Measurements from ENCODE around the gene ETV3. TPM values are rescaled to one million over a fixed set of nuclear protein-coding genes. Genes with fewer than 3 reads are reported as not detected.
"Not testable (repeated sequence)": the region's sequence is repeated elsewhere in the genome, so short reads cannot be mapped to it uniquely, and the experiment has no call there.

Gene ETV3
- total and polyA plus RNA-seq, 2 of the 13 experiments (the other 11 are each of a cell fraction or from before 2014, with no cell fraction given), result 4.2 to 5.8 TPM

GRCh38 chr1:157099633-157100009, 38.6 kb downstream of the ETV3 start, which contains the start of gene ETV3L:
Gene ETV3L (minus strand): TSS chr1:157099808. CDS start chr1:157099523, 285 bp downstream.
- Histone ChIP-seq H2AFZ (ENCODE audit: low read length) (no peak within 1 kb of the TSS), H3K36me3 (replicated peaks in 1 of 2; ENCODE audit: control insufficient read depth in 1 of 2, insufficient read depth in 2 of 2, low read length in 2 of 2) (no peaks in the 10 kb centered on the region), H4K20me1 (ENCODE audit: insufficient read depth, low read length) (no peaks in the 10 kb centered on the region), H3K79me2 (ENCODE audit: insufficient read depth, low read length) (no peaks in the 10 kb centered on the region), H3K27ac (ENCODE audit: extremely low read length, insufficient read depth, low read length) (no peak within 1 kb of the TSS), H3K27me3 (ENCODE audit: control insufficient read depth in 1 of 2, insufficient read depth in 2 of 2, low read length in 2 of 2) (peaks cover 0 to 3% of the 10 kb centered on the region in 2 experiments; a peak in 2 of 5 replicates), H3K9me3 (ENCODE audit: low read length) (no peaks in the 10 kb centered on the region), H3K9ac (ENCODE audit: insufficient read depth, low read depth, low read length) (no peak within 1 kb of the TSS), H3K4me1 (ENCODE audit: insufficient read depth, low read length) (no peaks in the 10 kb centered on the region), H3K4me2 (ENCODE audit: low read depth, low read length) (no peak within 1 kb of the TSS), H3K4me3 (replicated peaks in 1 of 3; ENCODE audit: insufficient read depth in 1 of 3, low read depth in 2 of 3, low read length in 3 of 3) (no peak within 1 kb of the TSS)
- no peak for DNase-seq (ENCODE audit: low spot score)
- intact Hi-C loops (cut with micrococcal nuclease; ENCODE audit: unreplicated experiment) (loop anchor here (10.0 kb wide), 1 partner anchor 895 kb away; no protein-coding TSS in a partner anchor), in situ Hi-C loops (cut with HindIII; ENCODE audit: extremely low pct_ligation_motif_present, low pct_unique_long_range_greater_than_20kb) (no loop called here)
- ChIA-PET POLR2A (no interaction called here), CTCF (ENCODE audit: low intra/inter-chr PET ratio, low total read pairs) (no interaction called here)
- TF ChIP-seq GRHL1 (CRISPR knock-in tag; conservative IDR thresholded peaks at IDR 0.05), result no peak
- TF ChIP-seq ZNF138 (CRISPR knock-in tag; IDR thresholded peaks at IDR 0.05; ENCODE audit: low read depth), result no peak
- no peak for TF ChIP-seq ZSCAN21 (CRISPR knock-in tag; IDR thresholded peaks at IDR 0.05; ENCODE audit: borderline replicate concordance)
- no peak for TF ChIP-seq HHEX (CRISPR knock-in tag; IDR thresholded peaks at IDR 0.05)
- no peak for TF ChIP-seq ZFP1 (CRISPR knock-in tag; IDR thresholded peaks at IDR 0.05)
- TF ChIP-seq ZNF616 (CRISPR knock-in tag; IDR thresholded peaks at IDR 0.05; ENCODE audit: low read depth), result no peak
- no peak for TF ChIP-seq ZNF101 (CRISPR knock-in tag; IDR thresholded peaks at IDR 0.05; ENCODE audit: borderline replicate concordance, low read depth)
- no peak for TF ChIP-seq THRA (CRISPR knock-in tag; IDR thresholded peaks at IDR 0.05; ENCODE audit: borderline replicate concordance)
- TF ChIP-seq FLYWCH1 (CRISPR knock-in tag; IDR thresholded peaks at IDR 0.05), result no peak
- no peak for TF ChIP-seq MIXL1 (CRISPR knock-in tag; IDR thresholded peaks at IDR 0.05)
- TF ChIP-seq REXO4 (CRISPR knock-in tag; IDR thresholded peaks at IDR 0.05; ENCODE audit: borderline replicate concordance), result no peak
- TF ChIP-seq BATF2 (CRISPR knock-in tag; IDR thresholded peaks at IDR 0.05), result no peak
- no peak for FAIRE-seq
- no peak for ATAC-seq
- BruUV-seq (replicated peaks), result no TSS peak
- WGBS (ENCODE audit: low lambda C conversion rate), result 10% methylated on average over 2 of the region's 3 CpGs

GRCh38 chr1:157098987-157099632, 39.1 kb downstream of the ETV3 start:
- H3K4me3 ChIP-seq (replicated peaks in 1 of 3; ENCODE audit: insufficient read depth in 1 of 3, low read depth in 2 of 3, low read length in 3 of 3); POLR2A ChIA-PET; H2AFZ ChIP-seq (ENCODE audit: low read length); ATAC-seq; H3K27ac ChIP-seq (ENCODE audit: extremely low read length, insufficient read depth, low read length); DNase-seq (ENCODE audit: low spot score); H3K27me3 ChIP-seq (ENCODE audit: control insufficient read depth in 1 of 2, insufficient read depth in 2 of 2, low read length in 2 of 2); H3K9me3 ChIP-seq (ENCODE audit: low read length); CTCF ChIA-PET (ENCODE audit: low intra/inter-chr PET ratio, low total read pairs); H3K4me2 ChIP-seq (ENCODE audit: low read depth, low read length); H3K9ac ChIP-seq (ENCODE audit: insufficient read depth, low read depth, low read length); H4K20me1 ChIP-seq (ENCODE audit: insufficient read depth, low read length); BruUV-seq (replicated peaks); H3K79me2 ChIP-seq (ENCODE audit: insufficient read depth, low read length); in situ Hi-C loops (cut with HindIII; ENCODE audit: extremely low pct_ligation_motif_present, low pct_unique_long_range_greater_than_20kb); FAIRE-seq; H3K36me3 ChIP-seq (replicated peaks in 1 of 2; ENCODE audit: control insufficient read depth in 1 of 2, insufficient read depth in 2 of 2, low read length in 2 of 2); H3K4me1 ChIP-seq (ENCODE audit: insufficient read depth, low read length): not testable (repeated sequence)
- intact Hi-C loops (cut with micrococcal nuclease; ENCODE audit: unreplicated experiment), result loop anchor here (10.0 kb wide), 1 partner anchor 894 kb away; no protein-coding TSS in a partner anchor
- WGBS (ENCODE audit: low lambda C conversion rate), result 46% methylated on average over 9 of the region's 17 CpGs
